Peyer's patch (tissue), 4 donors: ENCODE data around the gene PCNX1.

Experiments used
- CTCF ChIP-seq, 6 experiments: fragments of 450-650 bp in 4 of 6; fragments of 200-600 bp in 2 of 6; sonication (generic) in 1 of 6; IDR thresholded peaks; one replicate each; pipeline ENCODE4 v1.5.1; 2017 to 2019; ENCODE audit warnings: antibody characterized with exemption in 6 of 6, mild to moderate bottlenecking in 3 of 6, moderate library complexity in 1 of 6
- POLR2A ChIP-seq, 2 donors: fragments of 450-650 bp; IDR thresholded peaks; one replicate each; pipeline ENCODE4 v1.5.1; 2017; ENCODE audit warnings: antibody characterized with exemption in 2 of 2, mild to moderate bottlenecking in 2 of 2, moderate library complexity in 2 of 2

DNA sequence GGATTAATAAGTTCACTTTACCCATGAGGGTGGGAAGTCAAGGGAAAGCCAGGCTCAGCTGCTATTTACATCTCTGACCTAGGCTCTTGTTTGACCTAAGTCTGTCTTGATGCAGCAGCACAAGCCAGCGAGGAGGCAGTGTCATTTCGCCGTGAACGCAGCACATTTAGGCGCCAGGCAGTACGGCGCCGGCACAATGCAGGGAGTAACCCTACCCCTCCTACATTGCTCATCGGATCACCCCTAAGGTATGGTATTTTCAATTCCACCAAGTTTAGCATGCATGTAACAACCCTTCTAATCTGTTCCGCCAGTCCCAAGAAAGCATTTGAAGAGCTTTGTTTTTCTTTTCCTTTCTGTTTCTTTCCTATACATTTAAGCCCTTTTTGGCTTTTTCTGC is 81.2 kb downstream of the PCNX1 start:
- TF ChIP-seq CTCF (IDR thresholded peaks at IDR 0.05): no peak
- no peak for TF ChIP-seq POLR2A (IDR thresholded peaks at IDR 0.05)
